ENCODE measurements around the gene MT2A. TPM values are rescaled to one million over a fixed set of nuclear protein-coding genes. Genes with fewer than 3 reads are reported as not detected.
A peak's percentile ranks its signal among the peaks of the same experiment; 100 is the strongest.

Gene MT2A
- total RNA-seq, 3 donors from 2014 or later (not counting 1 experiment from before 2014, with no cell fraction given) = 33.0 to 81.5 (median 70.6) TPM

DNA sequence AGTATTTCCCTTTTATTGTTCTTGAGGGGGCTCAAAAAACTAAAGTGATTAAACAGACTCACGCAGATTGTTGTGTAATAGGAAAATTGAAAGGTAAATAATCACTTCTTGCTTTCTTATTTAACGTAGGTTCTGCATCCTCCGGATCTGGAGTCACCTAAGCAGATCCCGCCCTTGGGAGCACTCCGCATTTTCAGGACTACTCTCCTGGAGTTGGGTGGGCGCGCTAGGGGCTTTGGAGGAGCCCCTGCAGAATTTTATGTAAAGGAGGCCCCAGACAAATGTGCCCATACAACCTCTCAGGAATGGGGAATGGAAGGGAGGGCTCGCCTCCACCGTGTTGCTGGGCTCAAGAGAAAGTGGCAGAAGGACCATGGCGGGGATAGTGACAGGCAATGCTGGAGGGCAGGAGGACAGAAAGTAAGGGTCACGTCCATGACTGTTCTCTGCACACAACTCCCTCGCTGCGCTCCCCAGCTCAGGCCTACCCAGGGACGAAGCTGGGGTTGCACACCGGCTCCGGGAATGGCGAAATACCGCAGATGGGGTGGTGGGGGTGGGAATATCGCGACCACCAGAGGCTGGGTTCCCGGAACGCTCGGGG is 8.3 kb downstream of the MT2A start:
- ATAC-seq (no peak), DNase-seq (no peak)
- Histone ChIP-seq H3K36me3 (ENCODE audit: control insufficient read depth, insufficient read depth, low read length) (no peaks in the 10 kb centered on the region), H3K4me3 (ENCODE audit: low read length) (no peak overlapping the region), H3K4me1 (ENCODE audit: control insufficient read depth, insufficient read depth, low read length) (peaks cover 11% of the 10 kb centered on the region), H3K27me3 (ENCODE audit: control insufficient read depth, insufficient read depth, low read length) (peaks cover 10% of the 10 kb centered on the region), H3K27ac (ENCODE audit: low read length) (no peak overlapping the region), H3K9me3 (ENCODE audit: control insufficient read depth, insufficient read depth, low read length) (no peaks in the 10 kb centered on the region)
- H3K27ac Mint-ChIP-seq = no peak overlapping the region
- H3K4me1 Mint-ChIP-seq = peaks cover 0 to 10% of the 10 kb centered on the region in 2 donors
- H3K36me3 Mint-ChIP-seq = no peaks in the 10 kb centered on the region
- H3K4me3 Mint-ChIP-seq = peak overlapping the region; percentile 59
- 52% methylated on average over 23 of the region's 23 CpGs for WGBS (ENCODE audit: insufficient coverage)
- no peak for TF ChIP-seq CTCF (IDR thresholded peaks at IDR 0.05)
- H3K9me3 Mint-ChIP-seq = no peaks in the 10 kb centered on the region
- intact Hi-C loops (cut with micrococcal nuclease) = no loop called here
- H3K27me3 Mint-ChIP-seq (ENCODE audit: low read depth in 2 of 2) = peaks cover 19 to 32% of the 10 kb centered on the region in 2 donors

DNA sequence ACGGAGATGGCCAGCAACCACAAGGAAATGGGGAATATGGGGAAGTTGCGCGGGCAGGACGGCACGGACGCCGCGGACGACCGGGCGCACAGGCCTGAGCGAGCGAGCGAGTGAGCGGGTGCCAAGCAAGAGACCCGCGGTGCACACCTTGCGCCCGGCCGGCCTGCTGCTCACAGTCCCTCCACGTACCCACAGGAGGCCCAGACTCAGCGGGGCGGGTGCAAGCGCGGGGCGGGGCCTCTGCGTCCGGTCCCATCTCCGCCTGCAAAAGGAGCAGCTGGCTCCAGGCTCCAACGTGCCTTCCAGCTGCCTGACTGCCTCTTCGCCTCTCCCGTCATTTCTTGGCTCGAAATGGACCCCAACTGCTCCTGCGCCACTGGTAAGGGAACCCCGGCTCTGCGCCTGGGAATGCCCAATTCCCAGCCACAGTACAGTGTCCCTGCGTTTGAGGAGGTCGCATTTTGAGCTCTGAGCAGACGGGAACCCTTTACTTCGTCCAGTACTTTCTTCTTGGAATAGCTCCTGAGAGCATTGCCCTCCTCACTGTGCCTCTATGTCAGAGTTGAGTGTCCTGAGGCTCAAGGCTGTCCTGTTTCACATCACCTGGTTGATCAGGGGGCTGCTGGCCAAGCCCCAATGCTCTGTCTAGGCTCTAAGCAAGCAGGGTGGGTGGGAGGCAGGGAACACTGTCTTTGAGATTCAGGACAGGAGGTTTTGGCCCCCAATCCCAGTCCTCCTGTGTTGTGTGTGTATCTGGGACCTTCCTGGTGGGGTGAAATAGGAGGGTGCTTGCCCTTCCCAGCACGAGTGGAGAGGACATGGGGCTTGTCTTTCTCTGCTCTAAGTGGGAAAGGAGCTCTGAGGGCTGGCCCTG is 9.1 kb downstream of the MT2A start:
- Mint-ChIP-seq H3K36me3 (no peaks in the 10 kb centered on the region), H3K27ac (no peak overlapping the region), H3K9me3 (no peaks in the 10 kb centered on the region), H3K4me3 (peak overlapping the region; percentile 31), H3K4me1 (peaks cover 0 to 10% of the 10 kb centered on the region in 2 donors), H3K27me3 (ENCODE audit: low read depth in 2 of 2) (peaks cover 19 to 37% of the 10 kb centered on the region in 2 donors)
- Histone ChIP-seq H3K27ac (ENCODE audit: low read length) (no peak overlapping the region), H3K4me3 (ENCODE audit: low read length) (no peak overlapping the region), H3K27me3 (ENCODE audit: control insufficient read depth, insufficient read depth, low read length) (peaks cover 10% of the 10 kb centered on the region), H3K4me1 (ENCODE audit: control insufficient read depth, insufficient read depth, low read length) (peaks cover 11% of the 10 kb centered on the region), H3K36me3 (ENCODE audit: control insufficient read depth, insufficient read depth, low read length) (no peaks in the 10 kb centered on the region), H3K9me3 (ENCODE audit: control insufficient read depth, insufficient read depth, low read length) (no peaks in the 10 kb centered on the region)
- peak in 1 of 2 donors; percentile 70 for DNase-seq
- 8% methylated on average over 41 of the region's 41 CpGs for WGBS (ENCODE audit: insufficient coverage)
- TF ChIP-seq CTCF (IDR thresholded peaks at IDR 0.05) = no peak
- intact Hi-C loops (cut with micrococcal nuclease) = no loop called here
- ATAC-seq = peak; percentile 53 to 90 (median 55)

DNA sequence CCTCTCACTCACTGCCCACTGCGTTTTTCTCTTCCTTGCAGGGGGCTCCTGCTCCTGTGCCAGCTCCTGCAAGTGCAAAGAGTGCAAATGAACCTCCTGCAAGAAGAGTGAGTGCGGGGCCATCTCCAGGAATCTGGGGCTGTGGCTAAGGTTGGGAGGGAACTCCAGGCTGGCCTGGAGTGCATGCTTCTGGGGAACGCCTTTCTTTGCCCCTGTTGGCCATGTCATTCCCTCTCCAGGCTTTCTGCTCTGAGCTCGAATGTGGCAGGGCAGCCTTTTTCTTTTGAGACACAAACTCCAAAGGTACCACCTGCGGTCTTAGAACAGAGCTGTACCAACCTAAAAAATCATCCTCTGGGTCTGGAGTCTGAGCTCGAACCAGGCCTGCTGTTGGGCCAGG is 9.8 kb downstream of the MT2A start:
- Histone ChIP-seq H3K27me3 (ENCODE audit: control insufficient read depth, insufficient read depth, low read length) (peaks cover 10% of the 10 kb centered on the region), H3K4me3 (ENCODE audit: low read length) (no peak overlapping the region), H3K9me3 (ENCODE audit: control insufficient read depth, insufficient read depth, low read length) (no peaks in the 10 kb centered on the region), H3K27ac (ENCODE audit: low read length) (no peak overlapping the region), H3K36me3 (ENCODE audit: control insufficient read depth, insufficient read depth, low read length) (no peaks in the 10 kb centered on the region), H3K4me1 (ENCODE audit: control insufficient read depth, insufficient read depth, low read length) (peaks cover 11% of the 10 kb centered on the region)
- TF ChIP-seq CTCF (IDR thresholded peaks at IDR 0.05) = no peak
- 62% methylated on average over 6 of the region's 6 CpGs for WGBS (ENCODE audit: insufficient coverage)
- DNase-seq (no peak), ATAC-seq (no peak)
- intact Hi-C loops (cut with micrococcal nuclease) = no loop called here
- Mint-ChIP-seq H3K4me3 (no peak overlapping the region), H3K27me3 (ENCODE audit: low read depth in 2 of 2) (peaks cover 19 to 40% of the 10 kb centered on the region in 2 donors), H3K36me3 (no peaks in the 10 kb centered on the region), H3K4me1 (peaks cover 0 to 10% of the 10 kb centered on the region in 2 donors), H3K9me3 (no peaks in the 10 kb centered on the region), H3K27ac (no peak overlapping the region)

All from natural killer cell (primary cell).